K562 (cell line): Measurements from ENCODE around the gene GOPC. TPM values are rescaled to one million over a fixed set of nuclear protein-coding genes. Genes with fewer than 3 reads are reported as not detected.

Experiments
- ATAC-seq: fragments of 200-7000 bp; cut with Tn5 transposase; 3 replicates; pipeline ENCODE4 v1.9.1; 2020; ENCODE audit warnings: moderate library complexity
- BruUV-seq: library from RNA; stranded (reverse); fragments of 400-500 nt; replicated peaks from 2 replicates; lab custom pipeline; 2021; lab: Mats Ljungman, UMichigan
- CTCF ChIA-PET: fragments of 300-600 bp; formaldehyde crosslinking; extraction: SDS; loops from one replicate; lab custom pipeline; 2021; ENCODE audit warnings: low intra/inter-chr PET ratio; lab: Yijun Ruan, JAX
- POLR2A ChIA-PET: fragments of 300-600, 350-650 bp; sonication (Branson Sonifier 250); formaldehyde crosslinking; extraction: SDS; loops from one replicate; lab custom pipeline; 2021; ENCODE audit warnings: antibody characterized with exemption, inconsistent platforms; lab: Yijun Ruan, JAX
- DNase-seq, 4 experiments: peaks; one replicate each; pipeline versions ENCODE4 v3.0.0 to v3.0.0-alpha.2; 2011 to 2018; ENCODE audit warnings: low spot score in 3 of 4, mixed read lengths in 3 of 4; ENCODE audit errors: extremely low read depth in 1 of 4
- FAIRE-seq: peaks from 2 replicates; lab custom pipeline; 2011; peaks lifted over from hg19 to GRCh38; lab: Jason Lieb, UNC
- H2AFZ ChIP-seq: 2 replicates; pipeline ENCODE4 v1.6.0; 2011; ENCODE audit warnings: low read depth, low read length, control low read depth, inconsistent platforms
- H3K27ac ChIP-seq: fragments of 200-600 bp; 3 replicates; pipeline ENCODE4 v1.8.0; 2011; ENCODE audit warnings: low read depth, mild to moderate bottlenecking, control low read depth, inconsistent platforms, low read length, moderate library complexity, mixed read lengths; ENCODE audit errors: extremely low read depth
- H3K27me3 ChIP-seq, 2 experiments: fragments of 300-600 bp in 1 of 2; 2 replicates in 1 of 2; 3 replicates in 1 of 2; pipeline versions ENCODE4 v1.6.0 to v1.8.0; 2011; ENCODE audit warnings: inconsistent platforms in 2 of 2, low read length in 2 of 2, mild to moderate bottlenecking in 1 of 2, mixed read lengths in 1 of 2, moderate library complexity in 1 of 2; ENCODE audit not compliant: control insufficient read depth in 2 of 2, insufficient read depth in 2 of 2
- H3K36me3 ChIP-seq: fragments of 300-600 bp; 3 replicates; pipeline ENCODE4 v1.8.0; 2011; ENCODE audit warnings: mild to moderate bottlenecking, low read length, inconsistent platforms; ENCODE audit not compliant: control insufficient read depth, insufficient read depth
- H3K4me1 ChIP-seq, 2 experiments: fragments of 200-600 bp in 1 of 2; replicated peaks in 1 of 2; 2 replicates in 1 of 2; 3 replicates in 1 of 2; pipeline versions ENCODE4 v1.5.1 to v1.8.0; 2011; ENCODE audit warnings: inconsistent platforms in 2 of 2, low read length in 2 of 2, mild to moderate bottlenecking in 1 of 2, mixed read lengths in 1 of 2, moderate library complexity in 1 of 2; ENCODE audit not compliant: control insufficient read depth in 2 of 2, insufficient read depth in 2 of 2
- H3K4me2 ChIP-seq: 2 replicates; pipeline ENCODE4 v1.6.1; 2011; ENCODE audit warnings: low read length, control low read depth, inconsistent platforms, mixed read lengths; ENCODE audit not compliant: insufficient read depth
- H3K4me3 ChIP-seq: fragments of 200-600 bp; sonication (generic), shearing (Covaris generic); 2 replicates; pipeline ENCODE4 v1.5.1; 2016; ENCODE audit warnings: control low read depth, inconsistent platforms
- H3K79me2 ChIP-seq: fragments of 200-600 bp; 3 replicates; pipeline ENCODE4 v1.8.0; 2011; ENCODE audit warnings: low read length, inconsistent platforms; ENCODE audit not compliant: control insufficient read depth, insufficient read depth
- H3K9ac ChIP-seq, 2 experiments: 2 replicates each; pipeline versions ENCODE4 v1.6.0 to v1.6.1; 2011; ENCODE audit warnings: low read depth in 2 of 2, low read length in 2 of 2, control low read depth in 1 of 2, inconsistent platforms in 1 of 2, mild to moderate bottlenecking in 1 of 2, mixed read lengths in 1 of 2; ENCODE audit not compliant: insufficient read depth in 1 of 2
- H3K9me1 ChIP-seq: one replicate; pipeline ENCODE4 v1.6.0; 2011; ENCODE audit warnings: inconsistent platforms, mild to moderate bottlenecking, low read length, moderate library complexity; ENCODE audit not compliant: control insufficient read depth, insufficient read depth
- H3K9me3 ChIP-seq: replicated peaks from 2 replicates; pipeline ENCODE4 v1.5.1; 2011; ENCODE audit warnings: low read depth, low read length, inconsistent platforms; ENCODE audit not compliant: control insufficient read depth, insufficient read depth
- H4K20me1 ChIP-seq: replicated peaks from 2 replicates; pipeline ENCODE4 v1.6.1; 2011; ENCODE audit warnings: low read length, inconsistent platforms, mixed read lengths; ENCODE audit not compliant: control insufficient read depth, insufficient read depth
- ELF2 ChIP-seq: fragments of 250-450 bp; sonication (Bioruptor Pico); IDR thresholded peaks from 2 replicates; pipeline ENCODE4 v1.5.0; 2021; ENCODE audit warnings: mild to moderate bottlenecking
- MTA1 ChIP-seq: fragments of 450-650 bp; IDR thresholded peaks from 2 replicates; pipeline ENCODE4 v1.6.1; 2017; ENCODE audit warnings: borderline replicate concordance
- ZFPM2 ChIP-seq: fragments of 250-450 bp; sonication (Bioruptor Pico); IDR thresholded peaks from 2 replicates; pipeline ENCODE4 v1.5.1; 2022; ENCODE audit warnings: mild to moderate bottlenecking
- ZNF143 ChIP-seq: sonication (generic); formaldehyde crosslinking; IDR thresholded peaks from 2 replicates; pipeline ENCODE4 v1.9.0; 2022; ENCODE audit warnings: mild to moderate bottlenecking, missing genetic modification reagents
- ZNF316 ChIP-seq: fragments of 450-650 bp; IDR thresholded peaks from 2 replicates; pipeline ENCODE4 v1.6.1; 2016
- ZNF644 ChIP-seq: fragments of 200-800 bp; sonication (Bioruptor generic); IDR thresholded peaks from 2 replicates; pipeline ENCODE4 v1.6.1; 2016; ENCODE audit warnings: low read depth, missing genetic modification characterization, missing compliant biosample characterization
- WGBS: fragments of 100-300 bp; shearing (Covaris generic); methylation state at CpG from one replicate; pipeline ENCODE4 v1.1.6; 2016; ENCODE audit warnings: low coverage, mixed read lengths; ENCODE audit not compliant: insufficient coverage; ENCODE audit errors: missing lambda C conversion rate; 5-methylcytosine and 5-hydroxymethylcytosine counted together
- in situ Hi-C: fragments of 300-500 bp; cut with MboI; formaldehyde crosslinking; loops from 4 replicates; pipeline ENCODE4 v1.15.0; 2018; ENCODE audit warnings: inconsistent platforms, mixed read lengths
- intact Hi-C: fragments of 100-400 bp; cut with micrococcal nuclease; formaldehyde crosslinking; loops from 2 replicates; pipeline ENCODE4 v1.14.2; 2022
- polyA plus RNA-seq, 8 experiments: library from polyadenylated mRNA; depleted of rRNA in 4 of 8; stranded (reverse) in 5 of 8; unstranded in 3 of 8; fragments of >200 nt; fragmentation: Nextera tagmentation in 2 of 8; fragmentation: Illumina TruSeq in 1 of 8; extraction: Ambion mirVana in 2 of 8; extraction: Trizol in 1 of 8; gene quantifications; 2 replicates each; pipeline versions ENCODE4 v1.2.1 to v1.2.3, GENCODE V29; 2011 to 2014; ENCODE audit warnings: inconsistent platforms in 1 of 8, missing spikeins in 1 of 8
- total RNA-seq, 7 experiments: library from RNA; depleted of rRNA in 6 of 7; stranded (reverse); fragments of >200 nt in 6 of 7; fragmentation: Illumina TruSeq in 2 of 7; extraction: Trizol in 2 of 7; gene quantifications; 2 replicates each; pipeline versions ENCODE4 v1.2.1 to v1.2.3, GENCODE V29; 2011 to 2021; ENCODE audit warnings: low replicate concordance in 1 of 7

GOPC gene
- total and polyA plus RNA-seq, 9 of the 15 experiments (the other 6 are each of a cell fraction or from before 2014, with no cell fraction given) = 10.0 to 32.2 (median 25.6) TPM

DNA sequence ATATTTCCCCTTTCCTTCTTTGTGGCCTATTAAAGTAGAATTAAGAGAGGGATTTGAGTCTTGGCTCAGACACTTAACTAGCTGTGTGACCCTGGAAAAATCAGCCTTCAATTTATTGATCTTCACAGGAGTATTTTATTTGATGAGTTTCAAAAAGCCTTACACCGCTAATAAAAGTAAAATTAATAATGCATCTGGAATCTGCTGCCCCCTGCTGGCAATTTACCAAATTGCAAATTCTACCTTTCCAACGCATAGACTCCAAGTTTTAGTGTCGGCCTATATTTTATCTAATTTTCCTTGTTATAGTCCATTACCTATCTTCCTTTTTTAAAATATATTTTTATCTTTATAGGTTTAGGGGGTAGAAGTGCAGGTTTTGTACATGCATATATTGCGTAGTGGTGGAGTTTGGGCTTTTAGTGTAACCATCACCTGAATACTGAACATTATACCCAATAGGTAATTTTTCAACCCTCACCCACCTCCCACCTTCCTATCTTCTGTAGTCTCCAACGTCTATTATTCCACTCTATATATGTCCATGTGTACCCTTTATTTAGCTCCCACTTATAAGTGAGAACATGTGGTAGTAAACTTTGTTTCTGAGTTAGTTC is 46.3 kb downstream of the GOPC start (continued):
- no peak for TF ChIP-seq ELF2
- TF ChIP-seq ZNF143 (CRISPR knock-in tag) = no peak
- no peak for TF ChIP-seq MTA1
- no peak for TF ChIP-seq ZNF644

DNA sequence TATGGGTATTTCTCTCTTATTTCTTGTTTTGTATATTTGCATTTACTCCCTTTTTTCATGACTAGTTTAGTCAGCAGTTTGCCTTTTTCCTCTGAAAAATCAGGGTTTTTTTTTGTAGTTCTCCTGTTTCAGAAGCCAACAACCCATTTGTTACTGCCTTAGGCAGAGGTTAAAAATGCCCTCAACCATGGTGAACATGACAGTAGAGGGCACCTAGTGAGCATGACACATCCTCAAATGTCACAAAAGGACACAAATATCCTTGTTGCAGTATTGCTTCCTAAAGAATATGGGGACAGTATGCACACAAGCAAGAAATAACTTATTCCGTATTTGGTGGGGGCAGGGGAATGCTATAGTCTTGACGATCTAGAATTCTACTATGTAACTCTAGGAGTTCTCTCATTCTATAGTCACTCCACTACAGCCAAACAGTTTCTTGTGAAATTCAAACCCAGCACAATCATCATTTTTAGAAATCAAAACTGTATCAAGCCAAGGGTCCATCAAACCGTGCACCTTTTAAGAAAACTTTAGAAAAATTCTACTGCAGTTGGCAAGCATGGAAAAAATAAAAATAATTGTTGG is 47.0 kb downstream of the GOPC start:
- in situ Hi-C loops = loop anchor here (10.0 kb wide), 1 partner anchor 101 kb away; no protein-coding TSS in a partner anchor
- 13% methylated on average over 3 of the region's 3 CpGs for WGBS

More for the DNA sequence above, 47.0 kb downstream of the GOPC start:
- no peaks in the 10 kb centered on the region for H3K9me3 ChIP-seq
- no peak overlapping the region for H3K4me2 ChIP-seq
- DNase-seq = no peak
- no peaks in the 10 kb centered on the region for H3K9me1 ChIP-seq
- intact Hi-C loops = loop anchor here (1.0 to 5.0 kb wide), 2 partner anchors 105 to 208 kb away; no protein-coding TSS in a partner anchor
- ChIA-PET POLR2A (interaction anchor here (1.5 kb wide), 1 partner anchor 105 kb away, joined by 3 read pairs; no protein-coding TSS in a partner anchor), CTCF (interaction anchor here (1.5 to 2.6 kb wide), 3 partner anchors 77 to 209 kb away, joined by 8 to 15 read pairs (median 11); no protein-coding TSS in a partner anchor)
- FAIRE-seq = no peak
- peak; percentile 38 for TF ChIP-seq ZNF316
- TF ChIP-seq ZFPM2 = no peak
- peaks cover 0 to 10% of the 10 kb centered on the region in 2 experiments; a peak in 2 of 5 replicates for H3K4me1 ChIP-seq
- no peak for ATAC-seq
- no peaks in the 10 kb centered on the region for H3K79me2 ChIP-seq
- H3K36me3 ChIP-seq = peaks cover 4% of the 10 kb centered on the region; the same call in 1 of the 3 replicates
- H3K27ac ChIP-seq = no peak overlapping the region
- H2AFZ ChIP-seq = no peak overlapping the region
- H3K27me3 ChIP-seq = no peaks in the 10 kb centered on the region
- H3K4me3 ChIP-seq = no peak overlapping the region
- no peaks in the 10 kb centered on the region for H4K20me1 ChIP-seq
- no TSS peak for BruUV-seq
- H3K9ac ChIP-seq = no peak overlapping the region
